Naive B cell (primary cell): Measurements from ENCODE around the gene CUBN. TPM values are rescaled to one million over a fixed set of nuclear protein-coding genes. Genes with fewer than 3 reads are reported as not detected.

ENCODE experiments used
- ATAC-seq, 2 donors: fragments of 150-1000 bp; cut with Tn5 transposase; 2 replicates each; pipeline ENCODE4 v1.10.0; 2021; ENCODE audit warnings: low read depth in 2 of 2, mild to moderate bottlenecking in 2 of 2, moderate library complexity in 2 of 2
- DNase-seq: peaks from one replicate; pipeline ENCODE4 v3.0.0; 2022
- H3K27ac Mint-ChIP-seq, 6 donors: one replicate each; pipeline ENCODE4 v1.8.0; 2020 to 2022; ENCODE audit warnings: mild to moderate bottlenecking in 6 of 6, mixed read lengths in 6 of 6, moderate library complexity in 5 of 6, inconsistent platforms in 2 of 6
- H3K27me3 Mint-ChIP-seq, 3 donors: one replicate each; pipeline ENCODE4 v1.8.0; 2021 to 2022; ENCODE audit warnings: mixed read lengths in 3 of 3, mild to moderate bottlenecking in 1 of 3
- H3K36me3 Mint-ChIP-seq, 2 donors: one replicate each; pipeline ENCODE4 v1.8.0; 2020 to 2022; ENCODE audit warnings: mixed read lengths in 2 of 2, inconsistent platforms in 1 of 2, mild to moderate bottlenecking in 1 of 2
- H3K4me1 Mint-ChIP-seq, 3 donors: one replicate each; pipeline ENCODE4 v1.8.0; 2020 to 2022; ENCODE audit warnings: mixed read lengths in 3 of 3, inconsistent platforms in 1 of 3, mild to moderate bottlenecking in 1 of 3, moderate library complexity in 1 of 3
- H3K4me3 Mint-ChIP-seq, 8 donors: one replicate each; pipeline ENCODE4 v1.8.0; 2020 to 2022; ENCODE audit warnings: mild to moderate bottlenecking in 8 of 8, mixed read lengths in 8 of 8, moderate library complexity in 8 of 8, inconsistent platforms in 2 of 8
- H3K9me3 Mint-ChIP-seq, 7 donors: one replicate each; pipeline ENCODE4 v1.8.0; 2020 to 2022; ENCODE audit warnings: mixed read lengths in 7 of 7, mild to moderate bottlenecking in 5 of 7, inconsistent platforms in 2 of 7, moderate library complexity in 1 of 7
- polyA plus RNA-seq, 6 donors: library from polyadenylated mRNA; unstranded; fragments of 300-500 nt; fragmentation: Illumina TruSeq; gene quantifications; one replicate each; pipeline ENCODE4 v1.2.3, GENCODE V29; 2021; ENCODE audit warnings: low read depth in 6 of 6

The CUBN gene
- polyA plus RNA-seq, 6 donors from 2014 or later = 0.07 to 0.51 (median 0.34) TPM; not detected in 1

DNA sequence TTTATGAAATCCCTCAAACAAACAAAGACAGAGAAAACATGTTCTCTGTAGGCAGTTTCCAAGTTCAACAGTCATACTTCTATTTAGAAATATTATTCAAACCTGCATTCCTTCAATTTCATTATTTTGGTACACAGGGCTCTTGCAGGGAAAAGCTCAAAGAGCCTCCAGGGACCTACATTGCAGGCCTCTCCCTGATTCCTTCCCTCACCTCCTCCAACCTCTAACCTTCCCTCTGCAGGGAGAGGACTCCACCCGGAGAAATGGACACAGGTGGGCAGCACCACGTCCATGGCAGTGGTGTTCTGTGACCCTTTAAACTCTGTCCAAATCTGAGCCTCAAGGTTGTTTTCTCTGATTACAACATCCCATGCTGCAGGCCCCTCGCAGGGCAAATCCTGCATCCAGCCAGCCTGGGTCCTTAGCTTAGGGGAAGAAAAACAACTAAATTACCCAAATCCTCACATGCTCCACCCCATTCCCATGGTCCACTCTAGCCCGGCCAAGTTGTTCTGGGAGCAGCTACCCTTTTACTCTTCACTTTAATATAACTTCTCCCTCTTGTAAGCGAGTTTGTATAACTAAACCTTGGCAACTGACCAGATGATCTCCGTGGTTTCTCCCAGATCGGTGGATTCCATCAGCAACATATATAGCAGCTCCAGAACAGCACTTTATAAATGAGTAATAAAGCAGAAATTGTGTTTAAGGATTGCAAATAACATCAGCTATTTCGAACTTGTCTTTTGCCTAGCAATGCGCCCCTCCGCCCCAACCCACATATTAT, 129.8 kb downstream of the CUBN start:
- H3K36me3 Mint-ChIP-seq = no peaks in the 10 kb centered on the region
- DNase-seq (no peak), ATAC-seq (no peak)
- peak overlapping the region in 1 of 6 donors; percentile 69 for H3K27ac Mint-ChIP-seq
- no peaks in the 10 kb centered on the region for H3K4me1 Mint-ChIP-seq
- peaks cover 0 to 7% (median 0%) of the 10 kb centered on the region in 7 donors for H3K9me3 Mint-ChIP-seq
- H3K27me3 Mint-ChIP-seq = peaks cover 2 to 7% (median 7%) of the 10 kb centered on the region in 3 donors
- H3K4me3 Mint-ChIP-seq = no peak overlapping the region

GRCh38 chr10:16996530-16996964, 133.1 kb downstream of the CUBN start:
- H3K9me3 Mint-ChIP-seq = peaks cover 0 to 7% (median 0%) of the 10 kb centered on the region in 7 donors
- DNase-seq (no peak), ATAC-seq (no peak)
- H3K4me1 Mint-ChIP-seq = no peaks in the 10 kb centered on the region
- H3K27ac Mint-ChIP-seq = peak overlapping the region in 1 of 6 donors; percentile 61
- peaks cover 0 to under 1% of the 10 kb centered on the region in 2 donors for H3K36me3 Mint-ChIP-seq
- H3K4me3 Mint-ChIP-seq = no peak overlapping the region
- H3K27me3 Mint-ChIP-seq = peaks cover 4 to 8% (median 8%) of the 10 kb centered on the region in 3 donors

GRCh38 chr10:16995867-16996529, 133.6 kb downstream of the CUBN start:
- Mint-ChIP-seq H3K27me3 (peaks cover 4 to 8% (median 8%) of the 10 kb centered on the region in 3 donors), H3K4me3 (no peak overlapping the region), H3K4me1 (no peaks in the 10 kb centered on the region), H3K36me3 (peaks cover 0 to 6% of the 10 kb centered on the region in 2 donors), H3K27ac (peak overlapping the region in 2 of 6 donors; percentile 61 to 66), H3K9me3 (peaks cover 0 to 6% (median 0%) of the 10 kb centered on the region in 7 donors)
- no peak for DNase-seq
- ATAC-seq = no peak

DNA sequence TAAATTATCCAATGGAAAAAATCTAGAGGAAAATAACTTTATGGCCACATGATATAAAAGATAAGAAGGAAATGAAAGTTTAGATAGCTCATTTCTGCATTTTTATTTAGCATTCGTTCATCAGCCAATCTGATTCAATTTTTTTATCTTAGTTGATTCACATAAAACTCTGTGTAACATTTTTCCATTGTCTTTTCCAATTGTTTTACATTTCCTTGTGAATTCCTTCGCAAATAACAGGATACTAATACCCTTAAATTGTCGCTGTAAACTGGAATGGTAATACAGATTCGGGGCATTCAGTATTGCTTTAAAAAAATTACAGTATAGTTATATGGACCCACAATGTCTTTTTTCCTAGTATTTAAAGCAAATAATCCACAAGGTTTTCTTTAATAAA, 136.4 kb downstream of the CUBN start:
- Mint-ChIP-seq H3K4me3 (no peak overlapping the region), H3K4me1 (no peaks in the 10 kb centered on the region), H3K9me3 (peaks cover 0 to 5% (median 0%) of the 10 kb centered on the region in 7 donors), H3K27ac (no peak overlapping the region), H3K36me3 (peaks cover 0 to 7% of the 10 kb centered on the region in 2 donors), H3K27me3 (peaks cover 4 to 8% (median 8%) of the 10 kb centered on the region in 3 donors)
- DNase-seq (no peak), ATAC-seq (no peak)

- Mint-ChIP-seq H3K4me3 (no peak overlapping the region), H3K36me3 (peaks cover 0 to 7% of the 10 kb centered on the region in 2 donors), H3K9me3 (peaks cover 0 to 5% (median 0%) of the 10 kb centered on the region in 7 donors), H3K27me3 (peaks cover 4 to 8% (median 8%) of the 10 kb centered on the region in 3 donors), H3K27ac (no peak overlapping the region), H3K4me1 (no peaks in the 10 kb centered on the region)
- ATAC-seq (no peak), DNase-seq (no peak)
Measured at GRCh38 chr10:16992611-16993119, 136.9 kb downstream of the CUBN start.

GRCh38 chr10:16991011-16991410, 138.6 kb downstream of the CUBN start:
- H3K27ac Mint-ChIP-seq = no peak overlapping the region
- H3K27me3 Mint-ChIP-seq = peaks cover 4 to 8% (median 8%) of the 10 kb centered on the region in 3 donors
- no peak overlapping the region for H3K4me3 Mint-ChIP-seq
- DNase-seq = no peak
- H3K9me3 Mint-ChIP-seq = peaks cover 0 to 5% (median 0%) of the 10 kb centered on the region in 7 donors
- peaks cover 0 to 7% of the 10 kb centered on the region in 2 donors for H3K36me3 Mint-ChIP-seq
- H3K4me1 Mint-ChIP-seq = no peaks in the 10 kb centered on the region
- no peak for ATAC-seq

DNA sequence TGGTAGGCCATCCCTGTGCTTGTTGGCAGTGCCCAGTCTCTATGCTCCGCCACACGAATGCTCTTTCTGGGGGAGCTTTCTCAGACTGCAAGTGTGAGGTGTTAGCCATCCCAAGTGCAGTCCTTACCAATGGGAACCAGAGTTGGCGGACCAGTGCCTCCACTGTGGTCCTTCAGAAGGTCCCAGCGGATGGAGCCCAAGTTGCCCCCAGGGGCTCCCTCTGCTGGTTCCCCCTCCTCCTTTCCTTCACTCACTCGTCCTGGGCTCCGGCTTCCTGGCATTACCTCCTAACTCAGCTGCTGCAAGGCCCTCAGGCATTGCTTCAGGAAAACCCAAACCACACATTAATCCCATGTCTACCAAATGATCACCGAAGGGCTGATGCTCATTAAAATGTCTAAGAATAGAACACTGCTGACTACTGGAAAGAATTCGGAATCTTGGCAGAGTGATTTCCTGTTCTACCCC, 139.8 kb downstream of the CUBN start:
- H3K27ac Mint-ChIP-seq = peak overlapping the region in 2 of 6 donors; percentile 20 to 24
- peaks cover 4 to 8% (median 6%) of the 10 kb centered on the region in 3 donors for H3K27me3 Mint-ChIP-seq
- H3K36me3 Mint-ChIP-seq = peaks cover 0 to 7% of the 10 kb centered on the region in 2 donors
- no peak for DNase-seq
- H3K4me1 Mint-ChIP-seq = no peaks in the 10 kb centered on the region
- no peak for ATAC-seq
- peaks cover 0 to 5% (median 3%) of the 10 kb centered on the region in 7 donors for H3K9me3 Mint-ChIP-seq
- H3K4me3 Mint-ChIP-seq = peak overlapping the region in 1 of 8 donors; percentile 22

DNA sequence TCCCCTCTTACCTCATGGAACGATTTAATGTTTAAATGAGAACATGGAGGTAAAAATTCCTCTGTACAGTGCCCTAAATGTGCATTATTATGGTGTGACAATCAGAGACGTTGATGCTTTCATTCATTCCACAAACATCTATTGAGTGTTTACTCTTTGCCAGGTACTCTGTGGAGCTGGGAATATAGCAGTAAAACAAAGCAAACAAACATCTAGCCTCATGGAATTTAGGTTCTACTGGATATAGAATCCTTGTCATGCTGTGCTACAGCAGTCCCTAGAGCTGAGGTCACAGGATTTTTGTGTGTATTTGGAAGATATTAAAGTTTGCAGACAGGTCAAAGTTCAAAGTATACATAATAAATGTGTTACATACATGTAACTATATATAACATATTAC, 140.7 kb downstream of the CUBN start:
- no peaks in the 10 kb centered on the region for H3K4me1 Mint-ChIP-seq
- no peak for ATAC-seq
- peaks cover 0 to 5% (median 3%) of the 10 kb centered on the region in 7 donors for H3K9me3 Mint-ChIP-seq
- H3K36me3 Mint-ChIP-seq = peaks cover 0 to 7% of the 10 kb centered on the region in 2 donors
- DNase-seq = no peak
- no peak overlapping the region for H3K27ac Mint-ChIP-seq
- no peak overlapping the region for H3K4me3 Mint-ChIP-seq
- no peaks in the 10 kb centered on the region for H3K27me3 Mint-ChIP-seq

- no peak for ATAC-seq
- H3K36me3 Mint-ChIP-seq = peaks cover 0 to 7% of the 10 kb centered on the region in 2 donors
Measured at GRCh38 chr10:16987976-16988610, 141.5 kb downstream of the CUBN start.

GRCh38 chr10:16987206-16987621, 142.4 kb downstream of the CUBN start:
- Mint-ChIP-seq H3K9me3 (peaks cover 0 to 5% (median 3%) of the 10 kb centered on the region in 7 donors), H3K36me3 (peaks cover 0 to 7% of the 10 kb centered on the region in 2 donors), H3K4me1 (no peaks in the 10 kb centered on the region), H3K4me3 (no peak overlapping the region), H3K27ac (no peak overlapping the region), H3K27me3 (no peaks in the 10 kb centered on the region)
- ATAC-seq = no peak
- DNase-seq = no peak

More at GRCh38 chr10:16987976-16988610, 141.5 kb downstream of the CUBN start:
- Mint-ChIP-seq H3K27ac (no peak overlapping the region), H3K9me3 (peaks cover 0 to 5% (median 3%) of the 10 kb centered on the region in 7 donors), H3K27me3 (no peaks in the 10 kb centered on the region), H3K4me1 (no peaks in the 10 kb centered on the region), H3K4me3 (no peak overlapping the region)
- no peak for DNase-seq

DNA sequence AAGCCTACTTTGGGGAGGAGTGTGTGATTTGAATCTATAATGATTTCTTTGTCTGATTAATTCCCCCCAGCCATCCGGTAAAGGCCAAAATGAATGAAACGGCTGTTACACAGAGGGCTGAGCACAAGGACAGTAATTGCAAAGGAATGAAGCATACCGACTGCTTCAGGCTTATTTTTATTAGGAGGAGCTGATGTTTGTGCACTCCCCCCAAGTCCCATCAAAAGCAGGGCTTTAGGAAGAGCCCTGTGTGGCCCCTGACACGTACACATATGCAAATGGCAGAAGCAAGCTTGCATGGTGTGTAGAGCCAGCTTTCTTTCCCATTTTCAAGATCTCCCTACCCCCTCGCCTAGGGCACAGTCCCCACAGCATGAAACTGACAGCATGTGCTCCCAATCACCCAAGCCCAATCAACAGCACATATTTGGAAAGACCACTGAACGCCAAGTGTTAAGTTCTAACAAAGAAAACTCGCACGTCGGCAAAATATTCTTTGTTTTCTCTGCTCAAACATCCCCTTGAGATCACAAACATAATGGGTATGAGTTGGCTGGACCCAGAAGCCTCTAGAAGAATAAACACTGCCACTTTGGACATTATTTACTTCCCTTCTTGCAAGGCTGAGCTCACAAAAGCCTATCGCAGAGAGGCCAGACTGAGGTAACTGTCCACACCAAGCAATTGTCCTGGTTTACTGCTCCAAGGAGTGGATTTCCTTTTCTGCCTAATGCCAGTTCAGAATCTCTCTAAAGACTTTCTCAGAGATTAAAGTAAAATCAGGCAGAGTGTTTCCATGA, 143.0 kb downstream of the CUBN start:
- Mint-ChIP-seq H3K9me3 (peaks cover 0 to 5% (median 3%) of the 10 kb centered on the region in 7 donors), H3K27ac (no peak overlapping the region)

GRCh38 chr10:16986082-16986405, 143.6 kb downstream of the CUBN start:
- Mint-ChIP-seq H3K36me3 (peaks cover 8 to 9% of the 10 kb centered on the region in 2 donors), H3K27ac (no peak overlapping the region), H3K4me3 (no peak overlapping the region), H3K27me3 (no peaks in the 10 kb centered on the region), H3K9me3 (peaks cover 0 to 4% (median 0%) of the 10 kb centered on the region in 7 donors), H3K4me1 (no peaks in the 10 kb centered on the region)
- no peak for DNase-seq
- ATAC-seq = no peak

More for the DNA sequence above, 143.0 kb downstream of the CUBN start:
- no peak for ATAC-seq
- no peaks in the 10 kb centered on the region for H3K4me1 Mint-ChIP-seq
- no peak overlapping the region for H3K4me3 Mint-ChIP-seq
- no peak for DNase-seq
- peaks cover 3 to 11% of the 10 kb centered on the region in 2 donors for H3K36me3 Mint-ChIP-seq
- no peaks in the 10 kb centered on the region for H3K27me3 Mint-ChIP-seq
